Activated CD4-positive, alpha-beta T cell treated with anti-CD3 and anti-CD28 coated beads, Interleukin-2, amount 50 U/mL, for 16 hours (primary cell): ENCODE results near the gene SKIC2.
"Not testable (repeated sequence)": the region's sequence is repeated elsewhere in the genome, so short reads cannot be mapped to it uniquely, and the experiment has no call there.

ENCODE experiments used
- DNase-seq: peaks from one replicate; pipeline ENCODE4 v3.0.0-alpha.2; 2020

SKIC2 gene

GRCh38 chr6:32005538-32005880, 46.5 kb downstream of the SKIC2 start:
- not testable (repeated sequence) for DNase-seq

GRCh38 chr6:32005991-32006529, 47.1 kb downstream of the SKIC2 start:
- DNase-seq = not testable (repeated sequence)

- not testable (repeated sequence) for DNase-seq
Measured at GRCh38 chr6:32007086-32007485, 48.1 kb downstream of the SKIC2 start.

GRCh38 chr6:32008037-32008436, 49.1 kb downstream of the SKIC2 start:
- DNase-seq = not testable (repeated sequence)

DNA sequence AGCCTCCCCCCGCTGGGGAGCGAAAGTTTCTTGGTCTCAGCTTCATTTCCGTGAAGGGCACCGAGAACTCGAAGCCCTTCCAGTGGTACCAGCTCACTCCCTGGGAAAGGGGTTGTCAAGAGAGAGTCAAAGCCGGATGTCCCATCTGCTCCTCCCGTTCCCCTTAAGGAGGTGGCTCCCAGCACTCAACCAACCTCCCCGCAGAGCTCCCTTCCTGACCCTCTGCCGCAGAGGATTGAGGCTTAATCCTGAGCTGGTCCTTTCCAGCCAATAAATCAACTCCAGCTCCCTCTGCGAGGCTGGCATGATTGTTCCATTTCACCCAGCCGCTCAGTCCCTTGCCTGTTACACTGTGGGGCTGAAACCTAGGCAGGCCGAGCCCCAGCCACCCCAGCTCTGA, 49.6 kb downstream of the SKIC2 start:
- DNase-seq = not testable (repeated sequence)

GRCh38 chr6:32009537-32009936, 50.6 kb downstream of the SKIC2 start:
- DNase-seq = not testable (repeated sequence)

DNA sequence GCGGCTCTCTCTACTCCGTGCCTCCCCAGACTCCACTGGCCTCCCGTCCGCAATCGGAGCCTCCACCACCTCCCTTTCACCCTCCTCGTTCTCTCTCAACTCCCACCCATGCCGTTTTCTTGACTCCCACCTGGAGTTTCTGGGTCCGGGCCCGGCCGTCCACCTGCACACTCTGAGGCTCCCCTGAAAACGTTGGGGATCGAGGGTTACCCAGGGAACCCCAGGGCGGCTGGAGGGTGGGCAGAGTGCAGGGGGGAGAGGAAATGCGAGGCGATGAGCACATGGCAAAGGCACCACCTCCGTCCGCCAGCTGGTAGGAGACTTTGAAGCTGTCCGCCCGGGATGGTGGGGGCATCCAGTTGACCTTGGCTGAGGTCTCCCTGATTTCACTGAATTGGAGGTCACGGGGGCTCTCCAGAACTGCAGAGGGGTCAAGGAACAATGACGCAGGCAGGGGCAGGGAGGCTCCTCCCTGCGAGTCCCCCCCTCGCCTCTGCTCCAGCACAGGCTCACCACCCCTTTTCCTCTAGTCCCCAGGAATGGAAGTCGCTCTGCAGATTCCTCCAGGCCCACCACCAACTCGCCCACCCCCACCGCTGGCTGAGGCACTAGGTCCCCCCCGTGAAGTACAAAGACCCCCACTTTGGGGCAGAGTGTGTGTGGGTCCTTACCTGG, 52.0 kb downstream of the SKIC2 start:
- not testable (repeated sequence) for DNase-seq

DNA sequence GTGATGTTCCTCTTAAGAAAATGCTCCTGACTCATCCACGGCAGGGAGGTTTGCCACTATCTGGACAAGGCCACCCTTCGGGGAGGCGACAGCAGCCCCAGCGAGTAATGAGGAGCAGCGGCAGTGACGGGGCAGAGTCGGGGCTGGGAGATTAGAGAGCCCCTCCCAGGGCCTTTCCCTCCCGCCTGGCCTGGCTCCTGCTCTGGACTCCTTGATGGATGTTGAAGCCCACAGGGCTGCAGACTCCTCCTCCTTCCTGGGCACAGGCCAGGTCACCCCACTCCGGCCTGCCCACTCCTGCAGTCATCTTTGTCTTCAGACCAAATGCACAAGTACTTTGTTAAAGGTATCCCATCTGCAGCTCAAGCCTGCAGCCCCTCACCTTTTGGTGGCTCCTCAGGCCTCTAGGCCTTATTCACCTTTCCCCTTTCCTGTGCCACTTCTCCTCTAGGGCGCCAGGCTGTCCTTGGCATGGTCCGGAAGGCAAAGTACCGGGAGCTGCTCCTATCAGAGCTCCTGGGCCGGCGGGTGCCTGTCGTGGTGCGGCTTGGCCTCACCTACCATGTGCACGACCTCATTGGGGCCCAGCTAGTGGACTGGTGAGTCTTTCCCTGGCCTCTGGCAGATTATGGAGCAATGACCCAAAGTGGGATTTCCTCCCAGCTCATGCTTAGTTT, 54.1 kb downstream of the SKIC2 start:
- not testable (repeated sequence) for DNase-seq

DNA sequence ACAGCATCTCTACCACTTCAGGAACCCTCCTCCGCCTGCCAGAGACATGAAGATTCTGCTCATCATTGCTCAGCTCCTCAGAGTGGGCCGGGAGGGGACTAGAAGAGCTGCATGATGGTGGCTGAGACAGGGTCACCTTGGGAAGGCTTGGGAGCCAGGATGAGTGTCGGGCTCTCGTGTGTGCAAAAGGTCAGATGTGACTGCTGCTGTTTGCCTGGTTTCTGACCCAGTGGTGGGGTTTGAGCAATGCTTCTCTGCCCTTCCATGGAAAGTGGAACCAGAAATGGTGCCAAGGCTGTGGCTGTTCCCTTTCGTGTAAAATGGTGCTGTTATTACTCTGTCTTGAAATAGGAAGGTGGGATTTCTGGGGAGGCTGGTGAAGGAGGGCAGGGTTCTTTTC, 54.8 kb downstream of the SKIC2 start:
- not testable (repeated sequence) for DNase-seq

DNA sequence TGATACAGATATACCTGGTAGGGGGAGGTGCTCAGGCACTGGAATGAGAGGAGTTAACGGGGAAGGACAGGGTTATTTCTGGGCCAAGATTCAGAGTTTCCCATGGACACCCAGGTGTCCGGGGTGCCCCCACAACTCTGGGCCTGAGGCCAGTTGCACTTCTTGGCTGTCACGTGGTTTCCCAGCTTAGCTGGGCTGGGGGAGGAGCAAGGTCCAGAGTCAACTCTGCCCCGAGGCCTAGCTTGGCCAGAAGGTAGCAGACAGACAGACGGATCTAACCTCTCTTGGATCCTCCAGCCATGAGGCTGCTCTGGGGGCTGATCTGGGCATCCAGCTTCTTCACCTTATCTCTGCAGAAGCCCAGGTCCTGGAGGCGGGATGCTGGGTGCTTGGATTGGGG, 55.6 kb downstream of the SKIC2 start, which contains the start of gene C4B:
Gene C4B (plus strand): TSS at position 249 of the 400 bp plus-strand sequence. CDS start 51 bp downstream, at position 300.
- DNase-seq = not testable (repeated sequence)
